H1 (cell line): ENCODE data around the gene IZUMO4. TPM values are rescaled to one million over a fixed set of nuclear protein-coding genes. Genes with fewer than 3 reads are reported as not detected.

Experiments used
- CTCF ChIA-PET: fragments of 300-600 bp; sonication (Branson Sonifier 250); formaldehyde crosslinking; loops from one replicate; lab custom pipeline; 2021; ENCODE audit not compliant: partially characterized antibody; lab: Charles Lee
- POLR2A ChIA-PET: fragments of 300-600 bp; sonication (Branson Sonifier 250); formaldehyde crosslinking; loops from one replicate; lab custom pipeline; 2021; ENCODE audit warnings: inconsistent platforms; ENCODE audit not compliant: partially characterized antibody; lab: Charles Lee
- DNase-seq, 2 experiments: peaks; one replicate each; pipeline versions ENCODE4 v3.0.0 to v3.0.0-alpha.2; 2010 to 2022; ENCODE audit warnings: low spot score in 2 of 2, low read depth in 1 of 2, mixed read lengths in 1 of 2
- FAIRE-seq: peaks from 2 replicates; lab custom pipeline; 2011; peaks lifted over from hg19 to GRCh38; lab: Jason Lieb, UNC
- H2AFZ ChIP-seq: 2 replicates; pipeline ENCODE4 v1.8.1; 2012; ENCODE audit warnings: low read length, inconsistent platforms
- H2AK5ac ChIP-seq: 2 replicates; pipeline ENCODE4 v1.6.1; 2013; ENCODE audit warnings: low read depth, low read length
- H2BK120ac ChIP-seq: replicated peaks from 2 replicates; pipeline ENCODE3; 2013; ENCODE audit warnings: low read depth, low read length, inconsistent platforms
- H2BK12ac ChIP-seq: 2 replicates; pipeline ENCODE4 v1.6.1; 2013; ENCODE audit warnings: low read depth, low read length
- H2BK15ac ChIP-seq: 2 replicates; pipeline ENCODE4 v1.6.1; 2013; ENCODE audit warnings: low read length
- H2BK20ac ChIP-seq: 2 replicates; pipeline ENCODE4 v1.6.1; 2013; ENCODE audit warnings: low read length
- H2BK5ac ChIP-seq: 2 replicates; pipeline ENCODE4 v1.6.1; 2013; ENCODE audit warnings: low read depth, low read length
- H3K14ac ChIP-seq: 2 replicates; pipeline ENCODE4 v1.6.1; 2013; ENCODE audit warnings: inconsistent platforms; ENCODE audit not compliant: insufficient read length
- H3K18ac ChIP-seq: 2 replicates; pipeline ENCODE4 v1.6.1; 2013; ENCODE audit warnings: low read length; ENCODE audit errors: extremely low read depth
- H3K23ac ChIP-seq: 2 replicates; pipeline ENCODE4 v1.6.1; 2013; ENCODE audit warnings: inconsistent platforms; ENCODE audit not compliant: insufficient read length
- H3K23me2 ChIP-seq: 2 replicates; pipeline ENCODE4 v1.6.1; 2013; ENCODE audit warnings: low read depth, low read length
- H3K27ac ChIP-seq: 2 replicates; pipeline ENCODE4 v1.6.1; 2011; ENCODE audit warnings: low read depth, low read length, inconsistent platforms
- H3K27me3 ChIP-seq, 4 experiments: replicated peaks in 1 of 4; 1 replicate in 1 of 4; 2 replicates in 3 of 4; pipeline versions ENCODE4 v1.6.1 to v1.8.1; 2011 to 2013; ENCODE audit warnings: low read length in 3 of 4, mild to moderate bottlenecking in 3 of 4, inconsistent platforms in 2 of 4, mixed read lengths in 2 of 4, moderate library complexity in 1 of 4; ENCODE audit not compliant: control insufficient read depth in 3 of 4, insufficient read depth in 3 of 4; ENCODE audit errors: extremely low read depth in 1 of 4
- H3K36me3 ChIP-seq, 4 experiments: 2 replicates each; pipeline versions ENCODE4 v1.6.1 to v1.8.1; 2011 to 2013; ENCODE audit warnings: mild to moderate bottlenecking in 4 of 4, low read length in 3 of 4, moderate library complexity in 2 of 4, control low read depth in 1 of 4, inconsistent platforms in 1 of 4; ENCODE audit not compliant: insufficient read depth in 4 of 4, control insufficient read depth in 2 of 4
- H3K4ac ChIP-seq: replicated peaks from 2 replicates; pipeline ENCODE3; 2013; ENCODE audit warnings: low read length, low read depth, mixed read lengths, inconsistent platforms; ENCODE audit not compliant: insufficient read length
- H3K4me1 ChIP-seq, 4 experiments: replicated peaks in 1 of 4; 1 replicate in 1 of 4; 2 replicates in 3 of 4; pipeline versions ENCODE4 v1.6.1 to v1.8.1; 2011 to 2013; ENCODE audit warnings: low read length in 3 of 4, inconsistent platforms in 2 of 4, mixed read lengths in 1 of 4; ENCODE audit not compliant: insufficient read depth in 4 of 4, control insufficient read depth in 3 of 4
- H3K4me2 ChIP-seq, 2 experiments: 2 replicates each; pipeline versions ENCODE4 v1.6.1 to v1.8.1; 2011 to 2013; ENCODE audit warnings: low read depth in 2 of 2, low read length in 2 of 2, control low read depth in 1 of 2, inconsistent platforms in 1 of 2, mild to moderate bottlenecking in 1 of 2; ENCODE audit not compliant: insufficient read depth in 1 of 2
- H3K4me3 ChIP-seq, 4 experiments: fragments of 200-600, 300-600 bp in 1 of 4; sonication (generic), shearing (Covaris generic), sonication (Bioruptor Twin) in 1 of 4; 2 replicates each; pipeline versions ENCODE4 v1.5.1 to v1.8.1; 2011 to 2016; ENCODE audit warnings: low read length in 4 of 4, low read depth in 3 of 4, control low read depth in 2 of 4, inconsistent platforms in 2 of 4, mild to moderate bottlenecking in 2 of 4, mixed read lengths in 1 of 4, moderate library complexity in 1 of 4; ENCODE audit not compliant: insufficient read depth in 2 of 4; ENCODE audit errors: extremely low read depth in 1 of 4
- H3K56ac ChIP-seq: replicated peaks from 2 replicates; pipeline ENCODE3; 2013; ENCODE audit warnings: low read depth, mild to moderate bottlenecking, mixed read lengths, low read length, inconsistent platforms; ENCODE audit not compliant: insufficient read length
- H3K79me1 ChIP-seq: 2 replicates; pipeline ENCODE4 v1.6.1; 2013; ENCODE audit warnings: low read depth, low read length, control low read depth
- H3K79me2 ChIP-seq, 2 experiments: 2 replicates each; pipeline versions ENCODE4 v1.6.1 to v1.8.1; 2012 to 2013; ENCODE audit warnings: low read length in 2 of 2, mild to moderate bottlenecking in 2 of 2, inconsistent platforms in 1 of 2; ENCODE audit not compliant: insufficient read depth in 2 of 2, control insufficient read depth in 1 of 2
- H3K9ac ChIP-seq, 4 experiments: replicated peaks in 1 of 4; 1 replicate in 1 of 4; 2 replicates in 3 of 4; pipeline versions ENCODE4 v1.6.1 to v1.8.1; 2011 to 2013; ENCODE audit warnings: low read depth in 3 of 4, low read length in 3 of 4, control low read depth in 2 of 4, mild to moderate bottlenecking in 2 of 4, moderate library complexity in 2 of 4, inconsistent platforms in 1 of 4; ENCODE audit errors: extremely low read depth in 1 of 4
- H3K9me3 ChIP-seq, 2 experiments: 2 replicates each; pipeline versions ENCODE4 v1.6.1 to v1.8.1; 2012 to 2013; ENCODE audit warnings: mild to moderate bottlenecking in 2 of 2, moderate library complexity in 2 of 2, control low read depth in 1 of 2, inconsistent platforms in 1 of 2, low read depth in 1 of 2, low read length in 1 of 2, mixed read lengths in 1 of 2; ENCODE audit not compliant: insufficient read depth in 2 of 2
- H4K20me1 ChIP-seq, 2 experiments: replicated peaks in 1 of 2; 2 replicates each; pipeline versions ENCODE3 to v1.8.1; 2011 to 2013; ENCODE audit warnings: inconsistent platforms in 2 of 2, low read length in 2 of 2, mild to moderate bottlenecking in 1 of 2; ENCODE audit not compliant: insufficient read depth in 2 of 2, control insufficient read depth in 1 of 2
- H4K5ac ChIP-seq: 2 replicates; pipeline ENCODE4 v1.6.1; 2013; ENCODE audit warnings: low read length, low read depth, mixed read lengths, inconsistent platforms; ENCODE audit not compliant: insufficient read length
- H4K8ac ChIP-seq: 2 replicates; pipeline ENCODE4 v1.8.0; 2013; ENCODE audit warnings: mild to moderate bottlenecking, moderate library complexity, low read length, inconsistent platforms; ENCODE audit not compliant: insufficient read depth; ENCODE audit errors: extremely low read depth
- H4K91ac ChIP-seq: replicated peaks from 2 replicates; pipeline ENCODE3; 2013; ENCODE audit warnings: low read length, mixed read lengths, inconsistent platforms; ENCODE audit not compliant: insufficient read length
- BCL11A ChIP-seq, 2 experiments: IDR thresholded peaks; one replicate each; pipeline ENCODE4 v1.6.1; 2011; ENCODE audit warnings: low read depth in 2 of 2, low read length in 2 of 2, mild to moderate bottlenecking in 2 of 2
- NRF1 ChIP-seq: IDR thresholded peaks from 2 replicates; pipeline ENCODE4 v1.6.1; 2011; ENCODE audit warnings: mild to moderate bottlenecking, low read depth, low read length, improper control_type of control experiment
- WGBS, 2 experiments: shearing (Covaris generic) in 1 of 2; methylation state at CpG; one replicate each; pipeline versions ENCODE4 v1.1.6 to v1.1.7; 2013 to 2015; ENCODE audit warnings: low lambda C conversion rate in 2 of 2, mixed read lengths in 2 of 2, inconsistent platforms in 1 of 2, low coverage in 1 of 2, missing lambda C conversion rate in 1 of 2; ENCODE audit not compliant: insufficient replicate concordance in 2 of 2, insufficient coverage in 1 of 2, insufficient read length in 1 of 2; ENCODE audit errors: extremely low coverage in 1 of 2, missing lambda C conversion rate in 1 of 2; 5-methylcytosine and 5-hydroxymethylcytosine counted together
- polyA plus RNA-seq, 7 experiments: library from polyadenylated mRNA; depleted of rRNA in 3 of 7; stranded (reverse) in 5 of 7; unstranded in 2 of 7; fragments of >200 nt in 5 of 7; fragments of 200-250 nt in 2 of 7; gene quantifications; 1 replicate in 5 of 7; 2 replicates in 1 of 7; 4 replicates in 1 of 7; pipeline versions ENCODE4 v1.2.1 to v1.2.3, GENCODE V29; 2011 to 2013; ENCODE audit warnings: missing spikeins in 2 of 7, mixed read lengths in 2 of 7
- total RNA-seq: library from RNA; stranded (reverse); fragmentation: NEBNext Ultra II Directional; extraction: Animal tissue kit (Norgen Biotek cat#: 25700); gene quantifications from 2 replicates; pipeline ENCODE4 v1.2.1, GENCODE V29; 2021
- TF ChIP-seq, protein P1 (sequence below), 3 experiments: IDR thresholded peaks; 1 replicate in 2 of 3; 2 replicates in 1 of 3; pipeline versions ENCODE4 v1.5.1 to v1.6.1; 2011; ENCODE audit warnings: low read length in 3 of 3, mild to moderate bottlenecking in 3 of 3, inconsistent platforms in 2 of 3, low read depth in 1 of 3, moderate library complexity in 1 of 3; ENCODE audit not compliant: insufficient read depth in 1 of 3; ENCODE audit errors: control extremely low read depth in 1 of 3

IZUMO4 gene
- total and polyA plus RNA-seq, 2 of the 8 experiments (the other 6 are each of a cell fraction or from before 2014, with no cell fraction given): 1.8 to 1.9 TPM

DNA sequence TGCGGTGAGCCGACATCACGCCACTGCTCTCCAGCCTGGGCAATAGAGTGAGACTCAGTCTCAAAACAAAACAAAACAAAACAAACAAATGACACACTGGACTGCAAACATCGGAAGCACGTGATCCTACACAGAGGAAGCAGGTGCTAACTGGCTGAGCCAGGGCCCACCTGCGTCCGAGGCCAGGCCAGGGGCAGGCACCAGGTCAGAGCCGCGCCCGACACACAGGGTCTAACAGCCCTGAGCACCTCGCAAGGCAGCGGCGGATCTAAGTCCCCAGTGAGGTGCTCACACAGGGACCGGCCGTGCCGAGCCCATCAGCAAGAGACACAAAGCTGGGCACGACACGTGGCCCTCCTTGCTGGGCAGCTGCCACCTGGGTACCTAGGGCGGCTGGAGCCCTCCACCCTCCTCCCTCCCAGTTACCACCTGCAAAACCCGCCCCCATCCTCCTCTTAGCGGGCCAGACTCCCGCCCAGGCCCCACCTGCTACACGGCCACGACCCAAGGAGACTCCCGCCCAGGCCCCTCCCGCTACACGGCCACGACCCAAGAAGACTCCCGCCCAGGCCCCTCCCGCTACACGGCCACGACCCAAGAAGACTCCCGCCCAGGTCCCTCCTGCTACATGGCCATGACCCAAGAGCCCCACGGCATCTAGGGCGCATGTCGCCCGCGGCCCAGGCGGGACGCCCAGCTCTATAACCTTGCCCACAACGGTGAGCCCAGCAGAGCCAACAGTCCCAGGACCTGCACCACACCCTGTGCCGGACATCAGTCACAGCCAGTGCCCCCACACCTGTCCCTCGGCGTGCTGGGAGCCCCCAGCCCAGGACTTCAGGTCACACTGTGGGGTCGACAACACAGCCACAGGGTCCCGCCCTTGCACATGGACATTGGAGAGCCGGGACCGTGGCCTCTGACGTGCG is 39.0 kb downstream of the IZUMO4 start:
- Histone ChIP-seq H3K27ac (no peak overlapping the region), H3K4me2 (no peak overlapping the region), H3K4me1 (no peaks in the 10 kb centered on the region), H3K36me3 (peaks cover 11 to 44% (median 25%) of the 10 kb centered on the region in 4 experiments; a peak in 5 of 8 replicates), H2BK5ac (no peak overlapping the region), H3K4me3 (no peak overlapping the region), H4K91ac (no peak overlapping the region), H3K79me1 (peaks cover 11% of the 10 kb centered on the region), H2BK15ac (no peak overlapping the region), H2BK12ac (no peak overlapping the region), H3K23me2 (no peaks in the 10 kb centered on the region), H2BK20ac (no peak overlapping the region), H3K56ac (no peak overlapping the region), H3K4ac (no peak overlapping the region), H3K9me3 (no peaks in the 10 kb centered on the region), H3K27me3 (no peaks in the 10 kb centered on the region), H2BK120ac (no peak overlapping the region), H4K8ac (peak overlapping the region; percentile 11; the same call in 1 of the 2 replicates), H3K14ac (no peak overlapping the region), H3K18ac (no peak overlapping the region), H2AK5ac (no peak overlapping the region), H3K9ac (no peak overlapping the region), H4K5ac (no peak overlapping the region), H4K20me1 (peaks cover 25 to 27% of the 10 kb centered on the region in 2 experiments), H3K79me2 (peaks cover 0 to 42% of the 10 kb centered on the region in 2 experiments; a peak in 2 of 4 replicates), H2AFZ (no peak overlapping the region), H3K23ac (no peak overlapping the region)
- FAIRE-seq: no peak
- TF ChIP-seq, protein P1, sequence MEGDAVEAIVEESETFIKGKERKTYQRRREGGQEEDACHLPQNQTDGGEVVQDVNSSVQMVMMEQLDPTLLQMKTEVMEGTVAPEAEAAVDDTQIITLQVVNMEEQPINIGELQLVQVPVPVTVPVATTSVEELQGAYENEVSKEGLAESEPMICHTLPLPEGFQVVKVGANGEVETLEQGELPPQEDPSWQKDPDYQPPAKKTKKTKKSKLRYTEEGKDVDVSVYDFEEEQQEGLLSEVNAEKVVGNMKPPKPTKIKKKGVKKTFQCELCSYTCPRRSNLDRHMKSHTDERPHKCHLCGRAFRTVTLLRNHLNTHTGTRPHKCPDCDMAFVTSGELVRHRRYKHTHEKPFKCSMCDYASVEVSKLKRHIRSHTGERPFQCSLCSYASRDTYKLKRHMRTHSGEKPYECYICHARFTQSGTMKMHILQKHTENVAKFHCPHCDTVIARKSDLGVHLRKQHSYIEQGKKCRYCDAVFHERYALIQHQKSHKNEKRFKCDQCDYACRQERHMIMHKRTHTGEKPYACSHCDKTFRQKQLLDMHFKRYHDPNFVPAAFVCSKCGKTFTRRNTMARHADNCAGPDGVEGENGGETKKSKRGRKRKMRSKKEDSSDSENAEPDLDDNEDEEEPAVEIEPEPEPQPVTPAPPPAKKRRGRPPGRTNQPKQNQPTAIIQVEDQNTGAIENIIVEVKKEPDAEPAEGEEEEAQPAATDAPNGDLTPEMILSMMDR (IDR thresholded peaks at IDR 0.05; ENCODE audit: control extremely low read depth in 1 of 3, insufficient read depth in 1 of 3, low read depth in 1 of 3, low read length in 3 of 3): no peak
- TF ChIP-seq BCL11A (IDR thresholded peaks at IDR 0.05; ENCODE audit: low read depth in 2 of 2, low read length in 2 of 2) (no peak), NRF1 (no peak)
- POLR2A ChIA-PET: interaction anchor here (1.0 to 1.5 kb wide), 5 partner anchors 9 to 87 kb away, joined by 3 to 5 read pairs (median 3); no protein-coding TSS in a partner anchor
- CTCF ChIA-PET: interaction anchor here (0.6 to 1.1 kb wide), 3 partner anchors 20 to 34 kb away, joined by 3 read pairs; no protein-coding TSS in a partner anchor
- 95% methylated on average over 28 of the region's 50 CpGs; no CpG with 5 or more reads in 1 of the 2 experiments for WGBS, 2 experiments
- no peak for DNase-seq
